Mesodermal cell (in vitro differentiated cells): ENCODE data around the gene FGFRL1.
"Not testable (repeated sequence)": the region's sequence is repeated elsewhere in the genome, so short reads cannot be mapped to it uniquely, and the experiment has no call there.

Experiments used
- H3K27ac ChIP-seq: 2 replicates; pipeline ENCODE4 v1.7.0; 2013; ENCODE audit warnings: mild to moderate bottlenecking, low read depth, low read length, moderate library complexity; ENCODE audit not compliant: severe bottlenecking
- H3K36me3 ChIP-seq: 2 replicates; pipeline ENCODE4 v1.7.1; 2013; ENCODE audit warnings: mild to moderate bottlenecking, low read length, moderate library complexity; ENCODE audit not compliant: control insufficient read depth, insufficient read depth
- H3K4me1 ChIP-seq: one replicate; pipeline ENCODE4 v1.7.1; 2013; ENCODE audit warnings: mild to moderate bottlenecking, low read length; ENCODE audit not compliant: insufficient read depth, control insufficient read depth, poor library complexity, severe bottlenecking
- H3K4me3 ChIP-seq: 2 replicates; pipeline ENCODE4 v1.7.0; 2013; ENCODE audit warnings: low read length, control low read depth, mild to moderate bottlenecking; ENCODE audit not compliant: insufficient read depth, poor library complexity, severe bottlenecking; ENCODE audit errors: extremely low read depth
- H3K9me3 ChIP-seq: 2 replicates; pipeline ENCODE4 v1.7.1; 2013; ENCODE audit warnings: mild to moderate bottlenecking, low read length, moderate library complexity; ENCODE audit not compliant: control insufficient read depth
- WGBS, 2 experiments: methylation state at CpG; one replicate each; pipeline ENCODE4 v1.1.5; 2013; ENCODE audit warnings: missing lambda C conversion rate in 2 of 2; ENCODE audit not compliant: insufficient coverage in 2 of 2; 5-methylcytosine and 5-hydroxymethylcytosine counted together

Gene FGFRL1

GRCh38 chr4:1050486-1051213 lies 39.2 kb downstream of the FGFRL1 start:
- Histone ChIP-seq H3K9me3 (peaks cover 4% of the 10 kb centered on the region), H3K4me1 (peaks cover 7% of the 10 kb centered on the region), H3K36me3 (no peaks in the 10 kb centered on the region), H3K4me3 (no peak overlapping the region), H3K27ac (no peak overlapping the region)
- 81 to 87% methylated on average over 34 to 38 of the region's 40 CpGs for WGBS, 2 experiments

DNA sequence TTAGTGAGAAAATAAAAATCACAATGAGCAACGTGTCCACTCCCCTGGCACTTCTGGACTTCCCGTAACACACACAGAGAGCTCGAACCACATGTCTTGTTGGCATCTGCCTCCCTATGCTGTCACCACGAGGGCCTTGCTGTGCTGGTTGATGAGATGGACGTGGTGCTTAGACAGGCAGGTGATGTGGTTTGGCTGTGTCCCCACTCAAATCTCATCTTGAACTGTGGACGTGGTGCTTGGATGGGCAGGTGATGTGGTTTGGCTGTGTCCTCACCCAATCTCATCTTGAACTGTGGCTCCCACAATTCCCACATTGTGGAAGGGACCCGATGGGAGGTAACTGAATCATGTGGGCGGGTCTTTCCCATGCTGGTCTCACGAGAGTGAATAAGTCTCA lies 40.0 kb downstream of the FGFRL1 start:
- peaks cover 7% of the 10 kb centered on the region for H3K4me1 ChIP-seq
- 93% methylated on average over 5 to 8 of the region's 9 CpGs for WGBS, 2 experiments

GRCh38 chr4:1052231-1052671 lies 40.8 kb downstream of the FGFRL1 start:
- 71 to 79% methylated on average over 14 to 15 of the region's 15 CpGs for WGBS, 2 experiments
- Histone ChIP-seq H3K9me3 (peaks cover 4% of the 10 kb centered on the region), H3K27ac (no peak overlapping the region), H3K4me3 (no peak overlapping the region), H3K4me1 (peaks cover under 1% of the 10 kb centered on the region), H3K36me3 (no peaks in the 10 kb centered on the region)

More for the DNA sequence above, 40.0 kb downstream of the FGFRL1 start:
- Histone ChIP-seq H3K27ac (no peak overlapping the region), H3K9me3 (peaks cover 4% of the 10 kb centered on the region), H3K4me3 (no peak overlapping the region), H3K36me3 (no peaks in the 10 kb centered on the region)

GRCh38 chr4:1053080-1053661 lies 41.7 kb downstream of the FGFRL1 start:
- Histone ChIP-seq H3K9me3 (peaks cover 4% of the 10 kb centered on the region), H3K4me1 (no peaks in the 10 kb centered on the region), H3K27ac (no peak overlapping the region), H3K4me3 (no peak overlapping the region), H3K36me3 (no peaks in the 10 kb centered on the region)
- 55 to 66% methylated on average over 20 to 24 of the region's 24 CpGs for WGBS, 2 experiments

- not testable (repeated sequence) for H3K4me1 ChIP-seq, H3K27ac ChIP-seq, H3K9me3 ChIP-seq, H3K36me3 ChIP-seq, H3K4me3 ChIP-seq
- 62 to 83% methylated on average over 5 to 6 of the region's 7 CpGs for WGBS, 2 experiments
Measured at GRCh38 chr4:1053891-1054290, 42.5 kb downstream of the FGFRL1 start.

GRCh38 chr4:1054696-1055242 lies 43.3 kb downstream of the FGFRL1 start:
- not testable (repeated sequence) for H3K9me3 ChIP-seq, H3K36me3 ChIP-seq, H3K4me1 ChIP-seq, H3K4me3 ChIP-seq, H3K27ac ChIP-seq
- 67% methylated on average over 2 of the region's 11 CpGs; no CpG with 5 or more reads in 1 of the 2 experiments for WGBS, 2 experiments

DNA sequence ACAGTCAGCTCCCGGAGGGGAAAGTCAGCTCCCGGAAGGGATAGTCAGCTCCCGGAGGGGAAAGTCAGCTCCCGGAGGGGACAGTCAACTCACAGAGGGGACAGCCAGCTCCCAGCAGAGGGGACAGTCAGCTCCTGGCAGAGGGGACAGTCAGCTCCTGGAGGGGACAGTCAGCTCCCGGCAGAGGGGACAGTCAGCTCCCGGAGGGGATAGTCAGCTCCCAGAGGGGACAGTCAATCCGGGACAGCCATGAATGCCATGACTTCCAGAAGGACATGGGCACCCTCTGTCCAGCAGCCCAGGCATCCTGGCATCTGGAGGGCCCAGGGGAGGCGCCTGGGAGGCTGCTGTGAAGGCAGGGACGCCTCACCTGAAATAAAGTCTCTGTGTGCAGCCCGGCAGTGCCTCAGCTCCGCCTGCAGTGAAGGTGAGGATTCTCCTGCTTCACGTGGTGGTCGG lies 43.8 kb downstream of the FGFRL1 start:
- H3K9me3 ChIP-seq, H3K4me3 ChIP-seq, H3K27ac ChIP-seq, H3K36me3 ChIP-seq, H3K4me1 ChIP-seq: not testable (repeated sequence)
- 54 to 65% methylated on average over 8 to 12 of the region's 13 CpGs for WGBS, 2 experiments

DNA sequence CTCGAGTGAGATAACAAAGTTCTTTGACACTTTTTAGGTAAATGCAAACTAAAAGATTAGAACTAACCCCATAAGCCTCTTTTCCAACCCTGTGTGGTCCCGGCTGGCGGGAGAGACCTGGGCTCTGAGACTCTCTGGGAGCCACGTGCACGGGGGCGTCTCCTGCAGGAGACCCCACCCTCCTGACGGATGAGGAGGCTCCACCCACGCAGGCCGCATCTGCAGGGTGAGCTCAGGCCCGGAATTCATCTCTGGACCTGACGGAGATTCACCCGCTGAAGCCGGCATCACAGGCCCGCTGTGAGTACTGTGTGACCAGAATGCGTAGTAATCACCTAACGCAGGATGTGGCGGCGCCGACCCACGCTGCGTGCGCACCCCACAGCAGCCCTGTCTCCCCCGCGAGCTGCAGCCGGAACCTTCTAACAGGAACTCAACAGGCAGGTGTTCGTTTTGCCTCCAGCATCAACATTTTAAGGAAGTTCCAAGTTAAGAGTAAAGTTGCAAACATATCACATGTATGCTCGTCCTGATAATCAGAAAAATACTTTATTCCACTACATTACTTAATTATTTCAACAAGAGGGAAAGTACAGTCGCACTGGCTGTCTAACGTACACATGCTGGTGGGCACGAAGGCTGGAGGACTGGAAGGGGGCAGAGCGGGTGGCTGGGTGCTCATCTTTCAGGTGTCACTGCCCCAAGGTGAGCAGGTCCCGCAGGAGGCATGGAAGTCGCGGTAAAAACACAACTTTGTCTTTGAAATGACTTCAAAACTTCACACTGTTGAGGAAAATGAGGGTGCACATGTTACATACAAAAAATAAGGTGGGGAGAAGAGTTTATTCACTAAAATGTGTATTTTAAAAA lies 44.5 kb downstream of the FGFRL1 start:
- H3K27ac ChIP-seq, result no peak overlapping the region
- 61 to 66% methylated on average over 27 to 31 of the region's 34 CpGs for WGBS, 2 experiments

GRCh38 chr4:1056671-1057402 lies 45.4 kb downstream of the FGFRL1 start:
- Histone ChIP-seq H3K36me3 (no peaks in the 10 kb centered on the region), H3K4me3 (no peak overlapping the region), H3K4me1 (no peaks in the 10 kb centered on the region), H3K27ac (no peak overlapping the region), H3K9me3 (no peaks in the 10 kb centered on the region)
- WGBS, 2 experiments, result 89 to 91% methylated on average over 18 to 23 of the region's 28 CpGs

More for the DNA sequence above, 44.5 kb downstream of the FGFRL1 start:
- H3K4me3 ChIP-seq, result no peak overlapping the region
- no peaks in the 10 kb centered on the region for H3K36me3 ChIP-seq
- H3K4me1 ChIP-seq, result no peaks in the 10 kb centered on the region
- H3K9me3 ChIP-seq, result peaks cover 4% of the 10 kb centered on the region

DNA sequence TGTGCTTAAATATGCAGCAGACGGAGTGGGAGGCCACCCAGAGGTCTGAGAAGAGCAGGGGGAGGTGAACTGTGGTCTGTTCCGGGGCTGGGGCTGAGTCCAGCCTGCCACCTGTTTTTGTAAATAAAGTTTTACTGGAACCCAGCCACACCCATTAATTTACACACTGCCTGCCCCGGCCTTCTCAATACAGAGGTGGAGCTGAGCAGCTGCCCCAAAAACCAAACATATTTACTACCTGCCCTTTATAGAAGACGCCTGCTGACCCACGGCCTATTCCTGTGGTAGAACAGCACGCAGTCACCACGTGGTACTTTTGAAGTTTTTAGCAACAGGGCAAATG lies 45.9 kb downstream of the FGFRL1 start:
- Histone ChIP-seq H3K27ac (no peak overlapping the region), H3K4me1 (no peaks in the 10 kb centered on the region), H3K36me3 (no peaks in the 10 kb centered on the region), H3K9me3 (no peaks in the 10 kb centered on the region), H3K4me3 (no peak overlapping the region)
- WGBS, 2 experiments, result 86 to 93% methylated on average over 5 to 7 of the region's 7 CpGs
